Erythroblast (primary cell): Measurements from ENCODE around the gene GADD45GIP1.
"Not testable (repeated sequence)": the region's sequence is repeated elsewhere in the genome, so short reads cannot be mapped to it uniquely, and the experiment has no call there.

Experiments
- DNase-seq, 2 experiments: peaks; one replicate each; lab custom pipeline; 2025; lab: John Stamatoyannopoulos, UW
- GATA1 ChIP-seq: IDR thresholded peaks from 2 replicates; pipeline ENCODE4 v1.6.1; 2011; ENCODE audit warnings: low read depth, mild to moderate bottlenecking, control low read depth, low read length, moderate library complexity
- POLR2A ChIP-seq: IDR thresholded peaks from 2 replicates; pipeline ENCODE4 v1.6.1; 2011; ENCODE audit warnings: mild to moderate bottlenecking, low read length

The GADD45GIP1 gene

GRCh38 chr19:12983542-12984142 lies 26.6 kb upstream of the GADD45GIP1 start:
- TF ChIP-seq GATA1 (no peak), POLR2A (no peak)
- DNase-seq: peak; percentile 90 to 95

GRCh38 chr19:12983091-12983490 lies 26.1 kb upstream of the GADD45GIP1 start:
- no peak for DNase-seq
- TF ChIP-seq GATA1 (no peak), POLR2A (no peak)

GRCh38 chr19:12982648-12983047 lies 25.6 kb upstream of the GADD45GIP1 start:
- TF ChIP-seq POLR2A (no peak), GATA1 (no peak)
- DNase-seq: no peak

GRCh38 chr19:12979974-12980373 lies 23.0 kb upstream of the GADD45GIP1 start:
- TF ChIP-seq POLR2A (no peak), GATA1 (no peak)
- DNase-seq: no peak

- not testable (repeated sequence) for DNase-seq
Measured at GRCh38 chr19:12976109-12976508, 19.1 kb upstream of the GADD45GIP1 start.

- no peak for DNase-seq
- TF ChIP-seq POLR2A (no peak), GATA1 (no peak)
Measured at GRCh38 chr19:12975221-12975741, 18.3 kb upstream of the GADD45GIP1 start.

- DNase-seq: peak; percentile 74 to 83
- TF ChIP-seq GATA1: no peak
- TF ChIP-seq POLR2A: no peak
Measured at GRCh38 chr19:12974301-12975220, 17.5 kb upstream of the GADD45GIP1 start.

GRCh38 chr19:12973236-12973635 lies 16.2 kb upstream of the GADD45GIP1 start:
- TF ChIP-seq GATA1 (no peak), POLR2A (no peak)
- DNase-seq: no peak

- TF ChIP-seq GATA1 (no peak), POLR2A (no peak)
- no peak for DNase-seq
Measured at GRCh38 chr19:12970070-12970820, 13.2 kb upstream of the GADD45GIP1 start.

GRCh38 chr19:12969292-12969988 lies 12.4 kb upstream of the GADD45GIP1 start, which contains the start of gene DAND5:
Gene DAND5, plus strand, starts transcription at chr19:12969576. Its CDS starts 85 bp downstream, at chr19:12969661.
- peak in 1 of 2 experiments; percentile 40 for DNase-seq
- TF ChIP-seq POLR2A (no peak), GATA1 (no peak)

- no peak for TF ChIP-seq GATA1
- no peak for TF ChIP-seq POLR2A
- no peak for DNase-seq
Measured at GRCh38 chr19:12967907-12968306, 10.9 kb upstream of the GADD45GIP1 start.

GRCh38 chr19:12965812-12966135 lies 8.8 kb upstream of the GADD45GIP1 start:
- no peak for DNase-seq

GRCh38 chr19:12965017-12965811 lies 8.2 kb upstream of the GADD45GIP1 start:
- TF ChIP-seq POLR2A: no peak
- no peak for TF ChIP-seq GATA1
- DNase-seq: peak; percentile 85 to 93

More at GRCh38 chr19:12965812-12966135, 8.8 kb upstream of the GADD45GIP1 start:
- TF ChIP-seq GATA1 (no peak), POLR2A (no peak)
